ENCODE measurements around the gene KCNG2. TPM values are rescaled to one million over a fixed set of nuclear protein-coding genes. Genes with fewer than 3 reads are reported as not detected.

KCNG2 gene
- total RNA-seq, 1 experiment from 2014 or later: not detected

DNA sequence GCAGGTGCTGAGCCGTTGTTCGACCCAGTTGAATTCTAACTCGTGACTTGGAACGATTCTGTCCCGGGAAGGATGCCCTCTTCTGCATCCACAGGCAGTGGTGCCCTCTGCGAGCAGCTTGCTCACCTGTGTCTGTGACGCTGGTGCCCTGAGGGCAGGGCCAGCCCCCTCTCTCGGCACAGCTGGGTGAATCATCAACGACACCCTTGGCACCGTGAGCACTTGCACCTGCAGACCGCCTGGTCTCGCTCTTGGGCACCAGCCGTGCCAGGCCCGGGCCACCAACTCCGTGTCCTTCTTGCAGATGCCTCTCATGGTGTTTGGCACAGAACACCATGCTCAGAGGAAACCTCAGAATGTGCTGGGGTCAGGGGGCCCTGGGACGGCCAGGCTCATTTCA, 78.8 kb downstream of the KCNG2 start:
- Histone ChIP-seq H2AFZ (ENCODE audit: low read depth, low read length, poor library complexity, severe bottlenecking) (no peak overlapping the region), H3K9me3 (ENCODE audit: control insufficient read depth in 1 of 2, insufficient read depth in 1 of 2, low read depth in 1 of 2, low read length in 2 of 2) (no peaks in the 10 kb centered on the region), H3K36me3 (ENCODE audit: control insufficient read depth in 1 of 2, insufficient read depth in 2 of 2, low read length in 2 of 2) (no peaks in the 10 kb centered on the region), H3K79me2 (ENCODE audit: insufficient read depth, low read length) (no peaks in the 10 kb centered on the region), H3K4me3 (replicated peaks in 1 of 2; ENCODE audit: low read depth in 1 of 2, low read length in 2 of 2) (no peak overlapping the region), H3K27ac (ENCODE audit: low read depth, low read length) (no peak overlapping the region), H4K20me1 (ENCODE audit: insufficient read depth) (no peaks in the 10 kb centered on the region), H3K9ac (ENCODE audit: low read length) (no peak overlapping the region), H3K4me2 (ENCODE audit: low read length) (no peak overlapping the region), H3K4me1 (ENCODE audit: control insufficient read depth in 1 of 2, insufficient read depth in 2 of 2, low read length in 2 of 2) (no peaks in the 10 kb centered on the region), H3K27me3 (ENCODE audit: insufficient read depth, low read length) (no peaks in the 10 kb centered on the region), H3K9me2 (ENCODE audit: insufficient read depth) (no peaks in the 10 kb centered on the region)
- ChIA-PET POLR2A (no interaction called here), RAD21 (ENCODE audit: low non-redundant PET in 1 of 2, low total read pairs in 2 of 2, uncharacterized antibody in 2 of 2, unreplicated experiment in 2 of 2) (no interaction called here), CTCF (no interaction called here)
- BruUV-seq (replicated peaks): no TSS peak
- intact Hi-C loops (cut with micrococcal nuclease): no loop called here
- DNase-seq (ENCODE audit: low read depth, low spot score) (no peak), ATAC-seq (no peak)
- TF ChIP-seq CBX3 (IDR thresholded peaks at IDR 0.05; ENCODE audit: low read depth) (no peak), SRF (IDR thresholded peaks at IDR 0.05; ENCODE audit: low read depth) (no peak), REST (IDR thresholded peaks at IDR 0.05; ENCODE audit: low read depth) (no peak), ELF1 (IDR thresholded peaks at IDR 0.05; ENCODE audit: borderline replicate concordance, low read depth) (no peak), EZH2 (IDR thresholded peaks at IDR 0.05) (no peak), JUND (IDR thresholded peaks at IDR 0.05) (no peak), POLR2AphosphoS5 (IDR thresholded peaks at IDR 0.05; ENCODE audit: low read depth, low read length) (no peak), CEBPB (IDR thresholded peaks at IDR 0.05; ENCODE audit: low read depth) (no peak)
- TF ChIP-seq, protein P1, sequence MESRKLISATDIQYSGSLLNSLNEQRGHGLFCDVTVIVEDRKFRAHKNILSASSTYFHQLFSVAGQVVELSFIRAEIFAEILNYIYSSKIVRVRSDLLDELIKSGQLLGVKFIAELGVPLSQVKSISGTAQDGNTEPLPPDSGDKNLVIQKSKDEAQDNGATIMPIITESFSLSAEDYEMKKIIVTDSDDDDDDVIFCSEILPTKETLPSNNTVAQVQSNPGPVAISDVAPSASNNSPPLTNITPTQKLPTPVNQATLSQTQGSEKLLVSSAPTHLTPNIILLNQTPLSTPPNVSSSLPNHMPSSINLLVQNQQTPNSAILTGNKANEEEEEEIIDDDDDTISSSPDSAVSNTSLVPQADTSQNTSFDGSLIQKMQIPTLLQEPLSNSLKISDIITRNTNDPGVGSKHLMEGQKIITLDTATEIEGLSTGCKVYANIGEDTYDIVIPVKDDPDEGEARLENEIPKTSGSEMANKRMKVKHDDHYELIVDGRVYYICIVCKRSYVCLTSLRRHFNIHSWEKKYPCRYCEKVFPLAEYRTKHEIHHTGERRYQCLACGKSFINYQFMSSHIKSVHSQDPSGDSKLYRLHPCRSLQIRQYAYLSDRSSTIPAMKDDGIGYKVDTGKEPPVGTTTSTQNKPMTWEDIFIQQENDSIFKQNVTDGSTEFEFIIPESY (IDR thresholded peaks at IDR 0.05; ENCODE audit: extremely low read depth, insufficient replicate concordance, low read length): no peak
- TF ChIP-seq, protein P2, sequence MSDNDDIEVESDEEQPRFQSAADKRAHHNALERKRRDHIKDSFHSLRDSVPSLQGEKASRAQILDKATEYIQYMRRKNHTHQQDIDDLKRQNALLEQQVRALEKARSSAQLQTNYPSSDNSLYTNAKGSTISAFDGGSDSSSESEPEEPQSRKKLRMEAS (IDR thresholded peaks at IDR 0.05): no peak

All from HCT116 (cell line).